Measurements from ENCODE around the gene SHB.

Gene SHB

GRCh38 chr9:38026840-38027527, 42.0 kb downstream of the SHB start:
- Histone ChIP-seq H3K27ac (ENCODE audit: low read depth, low read length) (no peak overlapping the region), H3K4me3 (ENCODE audit: low read depth, low read length) (no peak overlapping the region), H3K27me3 (ENCODE audit: control insufficient read depth, insufficient read depth, low read length) (no peaks in the 10 kb centered on the region), H3K9me3 (ENCODE audit: control insufficient read depth, insufficient read depth, low read depth, low read length) (no peaks in the 10 kb centered on the region), H3K36me3 (ENCODE audit: control insufficient read depth, insufficient read depth, low read length) (no peaks in the 10 kb centered on the region), H3K4me1 (ENCODE audit: control insufficient read depth, insufficient read depth, low read length) (peaks cover 69% of the 10 kb centered on the region), H3K9ac (ENCODE audit: low read length) (peak overlapping the region; percentile 28)

DNA sequence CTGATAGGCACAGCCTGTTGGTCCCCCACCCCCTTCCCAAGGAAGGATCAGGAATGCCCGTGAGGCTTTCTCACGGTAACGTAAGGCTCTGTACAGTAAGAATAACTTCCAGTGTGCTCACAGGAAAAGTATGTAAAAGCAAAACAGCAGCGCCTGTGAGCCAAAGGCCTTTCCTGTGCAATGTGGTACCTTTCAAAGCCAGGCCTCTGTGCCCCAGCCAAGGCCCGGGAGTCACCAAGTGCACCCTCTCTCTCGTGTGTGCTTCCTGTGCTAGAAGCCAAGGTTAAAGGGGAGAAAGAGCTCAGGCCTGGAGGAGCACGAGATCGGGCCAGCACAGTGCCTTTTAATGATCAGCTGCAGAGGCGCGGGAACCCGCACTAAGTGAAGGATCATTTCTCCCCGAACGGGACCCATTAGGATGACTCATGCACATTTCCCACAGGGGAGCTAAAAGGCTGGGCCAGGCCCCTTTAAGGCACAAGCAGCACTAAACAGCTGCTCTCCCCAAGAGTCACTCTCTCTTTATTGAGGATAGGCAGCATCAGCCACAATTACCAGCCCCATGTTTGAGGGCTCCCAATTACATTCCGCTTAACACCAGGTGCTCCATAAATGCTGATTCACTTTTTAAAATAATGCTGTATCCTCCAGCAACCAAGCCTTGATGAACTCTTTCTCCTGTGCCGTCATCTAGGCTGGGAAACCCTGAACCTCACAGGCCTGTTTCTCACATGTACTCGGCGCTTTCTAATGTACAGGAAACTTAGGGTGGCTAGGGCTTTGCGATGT, 42.8 kb downstream of the SHB start:
- Histone ChIP-seq H3K36me3 (ENCODE audit: control insufficient read depth, insufficient read depth, low read length) (no peaks in the 10 kb centered on the region), H3K27me3 (ENCODE audit: control insufficient read depth, insufficient read depth, low read length) (no peaks in the 10 kb centered on the region), H3K9ac (ENCODE audit: low read length) (peak overlapping the region; percentile 28), H3K4me3 (ENCODE audit: low read depth, low read length) (no peak overlapping the region), H3K9me3 (ENCODE audit: control insufficient read depth, insufficient read depth, low read depth, low read length) (no peaks in the 10 kb centered on the region), H3K4me1 (ENCODE audit: control insufficient read depth, insufficient read depth, low read length) (peaks cover 74% of the 10 kb centered on the region), H3K27ac (ENCODE audit: low read depth, low read length) (no peak overlapping the region; the same call in 1 of the 2 replicates)

- H3K27ac ChIP-seq (ENCODE audit: low read depth, low read length) = no peak overlapping the region
- H3K9ac ChIP-seq (ENCODE audit: low read length) = no peak overlapping the region
- H3K36me3 ChIP-seq (ENCODE audit: control insufficient read depth, insufficient read depth, low read length) = no peaks in the 10 kb centered on the region
- no peaks in the 10 kb centered on the region for H3K27me3 ChIP-seq (ENCODE audit: control insufficient read depth, insufficient read depth, low read length)
- H3K9me3 ChIP-seq (ENCODE audit: control insufficient read depth, insufficient read depth, low read depth, low read length) = no peaks in the 10 kb centered on the region
- peaks cover 77% of the 10 kb centered on the region for H3K4me1 ChIP-seq (ENCODE audit: control insufficient read depth, insufficient read depth, low read length)
- H3K4me3 ChIP-seq (ENCODE audit: low read depth, low read length) = no peak overlapping the region
These were observed 43.9 kb downstream of the SHB start for GRCh38 chr9:38025166-38025565.

DNA sequence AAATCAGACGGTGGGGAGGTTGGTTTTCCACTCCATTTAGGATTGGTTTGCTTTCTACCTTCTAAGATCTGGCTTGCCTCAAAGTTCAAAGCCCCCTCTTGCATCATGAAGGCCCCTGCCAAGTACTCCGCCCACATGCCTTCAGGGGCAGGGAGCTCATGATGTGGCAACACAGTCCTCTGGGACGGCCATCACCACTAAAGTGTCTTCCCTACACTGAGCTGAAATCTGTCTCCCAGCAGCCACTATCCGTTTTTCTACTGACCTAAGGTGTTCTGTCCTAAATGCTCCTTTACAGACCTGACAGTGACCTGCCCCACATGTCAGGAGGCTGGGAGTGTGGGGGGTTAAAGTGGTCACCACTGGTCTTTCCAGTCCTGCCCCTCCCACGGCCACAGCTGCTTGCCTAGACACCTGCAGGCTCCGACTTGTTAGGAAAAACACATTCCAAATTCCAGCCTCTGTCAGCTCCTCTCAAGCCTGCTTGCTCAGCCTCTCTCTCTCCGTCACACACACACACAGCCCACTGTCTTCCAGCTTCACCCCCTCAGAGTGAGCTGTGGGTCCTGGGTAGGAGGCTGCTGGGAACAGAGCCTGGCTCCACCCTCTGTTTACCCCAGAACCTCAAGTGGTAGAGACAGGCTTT, 44.9 kb downstream of the SHB start:
- Histone ChIP-seq H3K9ac (ENCODE audit: low read length) (peak overlapping the region; percentile 11), H3K4me3 (ENCODE audit: low read depth, low read length) (no peak overlapping the region), H3K27ac (ENCODE audit: low read depth, low read length) (no peak overlapping the region), H3K27me3 (ENCODE audit: control insufficient read depth, insufficient read depth, low read length) (no peaks in the 10 kb centered on the region), H3K4me1 (ENCODE audit: control insufficient read depth, insufficient read depth, low read length) (peaks cover 87% of the 10 kb centered on the region), H3K9me3 (ENCODE audit: control insufficient read depth, insufficient read depth, low read depth, low read length) (no peaks in the 10 kb centered on the region), H3K36me3 (ENCODE audit: control insufficient read depth, insufficient read depth, low read length) (no peaks in the 10 kb centered on the region)

DNA sequence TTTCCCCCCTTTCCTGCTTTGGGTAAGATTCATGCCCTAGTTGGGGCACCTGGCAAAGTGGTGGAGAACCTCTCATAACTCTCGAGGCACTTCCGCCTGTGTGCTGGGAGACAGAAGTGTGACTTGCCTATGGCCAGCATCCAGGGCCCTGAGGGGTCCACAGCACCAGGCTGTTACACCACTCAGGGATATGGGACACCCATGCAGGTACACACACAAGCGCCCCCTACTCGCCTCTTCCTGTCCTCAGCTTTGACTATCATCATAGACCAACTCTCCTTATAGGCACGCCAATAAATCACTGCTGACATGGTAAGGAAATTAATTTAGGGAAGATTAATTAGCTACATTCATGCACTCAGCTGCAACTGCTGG, 45.4 kb downstream of the SHB start:
- Histone ChIP-seq H3K4me3 (ENCODE audit: low read depth, low read length) (no peak overlapping the region), H3K4me1 (ENCODE audit: control insufficient read depth, insufficient read depth, low read length) (peaks cover 88% of the 10 kb centered on the region), H3K27me3 (ENCODE audit: control insufficient read depth, insufficient read depth, low read length) (no peaks in the 10 kb centered on the region), H3K27ac (ENCODE audit: low read depth, low read length) (no peak overlapping the region), H3K9me3 (ENCODE audit: control insufficient read depth, insufficient read depth, low read depth, low read length) (no peaks in the 10 kb centered on the region), H3K9ac (ENCODE audit: low read length) (peak overlapping the region; percentile 11), H3K36me3 (ENCODE audit: control insufficient read depth, insufficient read depth, low read length) (no peaks in the 10 kb centered on the region)

DNA sequence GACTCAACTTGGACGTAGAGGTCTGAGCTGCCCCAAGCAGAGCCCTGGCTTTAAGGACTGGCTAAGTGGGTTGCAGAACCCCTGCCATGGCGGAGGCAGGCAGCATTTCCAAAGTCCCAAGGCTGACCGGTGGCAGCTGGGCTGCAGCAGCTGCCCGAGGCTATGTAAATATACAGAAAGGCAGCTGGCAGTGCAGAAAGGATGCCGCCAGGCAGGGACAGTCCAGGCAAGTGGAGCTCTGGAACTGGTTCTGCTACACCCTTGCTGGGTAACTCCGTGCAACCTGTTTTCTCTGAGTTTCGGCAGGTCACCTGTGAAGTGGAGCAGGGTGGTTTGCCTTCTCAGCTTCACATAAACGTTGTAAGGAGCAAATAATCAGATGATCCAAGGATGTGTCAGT, 46.0 kb downstream of the SHB start:
- H3K9me3 ChIP-seq (ENCODE audit: control insufficient read depth, insufficient read depth, low read depth, low read length) = no peaks in the 10 kb centered on the region
- H3K27me3 ChIP-seq (ENCODE audit: control insufficient read depth, insufficient read depth, low read length) = no peaks in the 10 kb centered on the region
- no peak overlapping the region for H3K27ac ChIP-seq (ENCODE audit: low read depth, low read length)
- H3K4me3 ChIP-seq (ENCODE audit: low read depth, low read length) = no peak overlapping the region
- H3K36me3 ChIP-seq (ENCODE audit: control insufficient read depth, insufficient read depth, low read length) = no peaks in the 10 kb centered on the region
- peaks cover 90% of the 10 kb centered on the region for H3K4me1 ChIP-seq (ENCODE audit: control insufficient read depth, insufficient read depth, low read length)
- H3K9ac ChIP-seq (ENCODE audit: low read length) = no peak overlapping the region

GRCh38 chr9:38022203-38022895, 46.7 kb downstream of the SHB start:
- H3K36me3 ChIP-seq (ENCODE audit: control insufficient read depth, insufficient read depth, low read length) = no peaks in the 10 kb centered on the region
- no peaks in the 10 kb centered on the region for H3K27me3 ChIP-seq (ENCODE audit: control insufficient read depth, insufficient read depth, low read length)
- H3K9me3 ChIP-seq (ENCODE audit: control insufficient read depth, insufficient read depth, low read depth, low read length) = no peaks in the 10 kb centered on the region
- H3K4me3 ChIP-seq (ENCODE audit: low read depth, low read length) = no peak overlapping the region
- no peak overlapping the region for H3K9ac ChIP-seq (ENCODE audit: low read length)
- peaks cover 90% of the 10 kb centered on the region for H3K4me1 ChIP-seq (ENCODE audit: control insufficient read depth, insufficient read depth, low read length)
- H3K27ac ChIP-seq (ENCODE audit: low read depth, low read length) = no peak overlapping the region

- Histone ChIP-seq H3K4me1 (ENCODE audit: control insufficient read depth, insufficient read depth, low read length) (peaks cover 87% of the 10 kb centered on the region), H3K27ac (ENCODE audit: low read depth, low read length) (no peak overlapping the region), H3K4me3 (ENCODE audit: low read depth, low read length) (no peak overlapping the region)
These were observed 48.6 kb downstream of the SHB start for GRCh38 chr9:38020151-38021076.

GRCh38 chr9:38019731-38020130, 49.3 kb downstream of the SHB start:
- H3K4me3 ChIP-seq (ENCODE audit: low read depth, low read length) = no peak overlapping the region
- no peaks in the 10 kb centered on the region for H3K27me3 ChIP-seq (ENCODE audit: control insufficient read depth, insufficient read depth, low read length)
- no peak overlapping the region for H3K27ac ChIP-seq (ENCODE audit: low read depth, low read length)
- peaks cover 4% of the 10 kb centered on the region; the same call in 1 of the 2 replicates for H3K36me3 ChIP-seq (ENCODE audit: control insufficient read depth, insufficient read depth, low read length)
- peak overlapping the region; percentile 5 for H3K9ac ChIP-seq (ENCODE audit: low read length)
- peaks cover 85% of the 10 kb centered on the region for H3K4me1 ChIP-seq (ENCODE audit: control insufficient read depth, insufficient read depth, low read length)
- H3K9me3 ChIP-seq (ENCODE audit: control insufficient read depth, insufficient read depth, low read depth, low read length) = no peaks in the 10 kb centered on the region

More at GRCh38 chr9:38020151-38021076, 48.6 kb downstream of the SHB start:
- H3K9me3 ChIP-seq (ENCODE audit: control insufficient read depth, insufficient read depth, low read depth, low read length) = no peaks in the 10 kb centered on the region
- no peaks in the 10 kb centered on the region for H3K36me3 ChIP-seq (ENCODE audit: control insufficient read depth, insufficient read depth, low read length)
- H3K9ac ChIP-seq (ENCODE audit: low read length) = peak overlapping the region; percentile 5
- H3K27me3 ChIP-seq (ENCODE audit: control insufficient read depth, insufficient read depth, low read length) = no peaks in the 10 kb centered on the region

GRCh38 chr9:38018958-38019602, 49.9 kb downstream of the SHB start:
- H3K27ac ChIP-seq (ENCODE audit: low read depth, low read length) = peak overlapping the region; percentile 74; the same call in 1 of the 2 replicates
- H3K36me3 ChIP-seq (ENCODE audit: control insufficient read depth, insufficient read depth, low read length) = peaks cover 9% of the 10 kb centered on the region; the same call in 1 of the 2 replicates
- H3K9ac ChIP-seq (ENCODE audit: low read length) = peak overlapping the region; percentile 49
- no peak overlapping the region for H3K4me3 ChIP-seq (ENCODE audit: low read depth, low read length)
- H3K27me3 ChIP-seq (ENCODE audit: control insufficient read depth, insufficient read depth, low read length) = no peaks in the 10 kb centered on the region
- H3K9me3 ChIP-seq (ENCODE audit: control insufficient read depth, insufficient read depth, low read depth, low read length) = no peaks in the 10 kb centered on the region
- H3K4me1 ChIP-seq (ENCODE audit: control insufficient read depth, insufficient read depth, low read length) = peaks cover 85% of the 10 kb centered on the region
